Measurements from ENCODE around the gene ZNF155. TPM values are rescaled to one million over a fixed set of nuclear protein-coding genes. Genes with fewer than 3 reads are reported as not detected.
"Not testable (repeated sequence)": the region's sequence is repeated elsewhere in the genome, so short reads cannot be mapped to it uniquely, and the experiment has no call there.

Gene ZNF155
- polyA plus RNA-seq (2012; ENCODE audit: low read depth, missing spikeins): 3.7 TPM

DNA sequence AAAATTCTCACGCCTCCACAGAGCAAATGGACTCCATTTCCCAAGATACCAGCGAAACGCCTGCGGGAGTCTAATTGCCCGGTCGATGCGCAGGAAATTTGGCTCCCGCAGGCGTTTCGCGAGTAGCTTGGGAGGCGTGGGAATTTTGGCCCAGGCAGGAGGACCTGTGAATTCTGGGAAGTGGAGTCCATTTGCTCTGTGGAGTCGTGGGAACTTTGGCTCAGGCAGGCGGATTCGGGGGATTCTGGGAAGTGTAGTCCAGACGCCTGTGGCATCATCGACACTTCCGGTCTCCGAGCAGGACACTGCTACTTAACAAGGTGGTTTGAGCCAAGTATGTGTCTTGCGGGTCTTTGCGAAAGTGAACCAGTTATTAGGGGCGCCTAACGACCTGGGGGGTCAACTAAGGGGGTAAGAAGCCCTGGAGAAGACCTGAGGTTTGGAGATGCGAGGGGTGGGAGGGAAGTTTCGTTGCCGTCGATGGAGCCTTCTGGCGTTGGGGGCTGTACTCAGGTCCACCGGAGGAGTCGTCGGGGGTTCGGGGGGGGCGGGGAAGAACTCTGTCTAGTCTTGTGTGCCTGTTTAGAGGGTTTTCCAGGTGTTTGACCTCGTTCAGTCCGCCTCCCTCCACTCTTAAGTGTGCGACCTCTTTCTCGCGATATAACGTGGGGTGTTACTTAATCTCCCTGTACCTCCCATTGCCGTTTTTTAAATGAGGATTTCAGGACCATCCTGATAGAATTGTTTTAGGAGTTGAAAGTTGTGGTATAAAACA, at the start of gene ZNF155:
Gene ZNF155 (plus strand): TSS at position 277 of the 775 bp plus-strand sequence. CDS start 4,356 bp downstream, outside the sequence.
- peak; percentile 96 for FAIRE-seq
- no peak for DNase-seq (ENCODE audit: insufficient read length, low spot score)
- TF ChIP-seq POLR2A (IDR thresholded peaks at IDR 0.05; ENCODE audit: low read depth, low read length): 0 out of 2 replicates have a peak, but pooled peaks have one; percentile 46
- TF ChIP-seq SPI1 (IDR thresholded peaks at IDR 0.05; ENCODE audit: low read depth, low read length): peak; percentile 52
- no peak for TF ChIP-seq POLR2AphosphoS5 (IDR thresholded peaks at IDR 0.05; ENCODE audit: low read depth, low read length)
- peak; percentile 84 for TF ChIP-seq TAF1 (IDR thresholded peaks at IDR 0.05; ENCODE audit: low read depth, low read length)
- TF ChIP-seq POU2F2 (IDR thresholded peaks at IDR 0.05; ENCODE audit: low read depth, low read length): peak; percentile 19; the same call in 1 of the 2 replicates
- no peak for TF ChIP-seq PAX5 (IDR thresholded peaks at IDR 0.05; ENCODE audit: insufficient read depth, low read length, severe bottlenecking)

DNA sequence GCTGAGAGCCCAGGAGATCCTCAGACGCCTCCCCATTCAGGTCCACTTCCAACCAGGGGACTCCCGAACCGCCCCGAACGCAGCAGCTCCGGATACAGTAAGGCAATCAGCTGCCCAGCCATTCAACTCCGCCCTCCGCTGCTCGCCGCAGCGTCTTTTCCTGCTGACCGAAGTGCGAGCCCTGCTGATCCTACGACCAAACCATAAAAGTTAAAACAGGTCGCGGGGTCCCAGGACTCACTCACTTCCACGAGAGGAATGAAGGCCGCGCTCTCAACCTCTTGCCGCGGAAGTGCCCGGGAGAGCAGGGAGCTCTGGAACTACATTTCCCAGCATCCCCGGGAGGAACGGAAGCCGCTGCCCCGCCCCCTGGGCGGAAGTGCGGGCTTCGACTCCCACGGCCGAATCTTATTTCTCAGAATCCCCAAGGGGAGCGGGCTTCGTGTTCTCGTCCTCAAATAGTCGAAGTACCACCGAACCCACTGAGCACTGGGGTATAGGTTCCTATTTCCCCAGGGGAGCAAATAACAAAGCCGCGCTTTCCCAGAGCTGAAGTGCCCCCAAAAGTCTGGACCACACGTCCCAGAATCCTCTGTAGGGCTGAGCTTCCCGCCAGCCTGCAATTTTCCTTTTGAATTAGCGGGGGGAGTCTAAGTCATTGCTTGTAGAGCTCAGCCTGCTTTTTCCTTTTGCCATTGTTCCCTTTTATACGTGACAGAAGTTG, 48.8 kb upstream of the ZNF155 start, which contains the start of gene ZNF45:
Gene ZNF45 (minus strand): TSS at position 298 of the 724 bp plus-strand sequence. CDS start 13,097 bp downstream, outside the sequence.
- DNase-seq (ENCODE audit: insufficient read length, low spot score): peak; percentile 74
- peak; percentile 96 for FAIRE-seq
- TF ChIP-seq POU2F2 (IDR thresholded peaks at IDR 0.05; ENCODE audit: low read depth, low read length) (no peak), POLR2AphosphoS5 (IDR thresholded peaks at IDR 0.05; ENCODE audit: low read depth, low read length) (peak; percentile 51), PAX5 (IDR thresholded peaks at IDR 0.05; ENCODE audit: insufficient read depth, low read length, severe bottlenecking) (no peak), POLR2A (IDR thresholded peaks at IDR 0.05; ENCODE audit: low read depth, low read length) (peak; percentile 63; the same call in 1 of the 2 replicates), TAF1 (IDR thresholded peaks at IDR 0.05; ENCODE audit: low read depth, low read length) (peak; percentile 47; the same call in 1 of the 2 replicates), SPI1 (IDR thresholded peaks at IDR 0.05; ENCODE audit: low read depth, low read length) (peak; percentile 83)

DNA sequence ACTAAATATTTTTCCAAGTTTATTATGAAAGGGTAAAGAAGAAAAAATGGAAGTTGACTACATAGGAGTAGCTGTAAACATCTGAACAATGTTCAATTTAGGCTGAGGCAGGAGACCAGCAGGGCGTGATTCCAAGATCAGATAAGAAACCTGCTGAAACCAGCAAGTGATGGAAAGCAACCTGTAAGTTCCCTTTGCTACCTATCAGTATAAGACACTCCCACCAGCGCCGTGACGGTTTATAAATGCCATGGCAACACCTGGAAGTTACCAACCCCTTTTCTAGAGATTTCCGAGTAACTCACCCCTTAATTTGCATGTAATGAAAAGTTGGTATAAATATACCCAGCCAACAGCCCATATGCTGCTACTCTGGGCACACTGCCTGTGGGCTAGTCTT, 47.8 kb upstream of the ZNF155 start:
- TF ChIP-seq POLR2AphosphoS5 (IDR thresholded peaks at IDR 0.05; ENCODE audit: low read depth, low read length) (no peak), SPI1 (IDR thresholded peaks at IDR 0.05; ENCODE audit: low read depth, low read length) (no peak), PAX5 (IDR thresholded peaks at IDR 0.05; ENCODE audit: insufficient read depth, low read length, severe bottlenecking) (no peak), POU2F2 (IDR thresholded peaks at IDR 0.05; ENCODE audit: low read depth, low read length) (no peak), POLR2A (IDR thresholded peaks at IDR 0.05; ENCODE audit: low read depth, low read length) (no peak), TAF1 (IDR thresholded peaks at IDR 0.05; ENCODE audit: low read depth, low read length) (no peak)
- no peak for FAIRE-seq
- no peak for DNase-seq (ENCODE audit: insufficient read length, low spot score)

DNA sequence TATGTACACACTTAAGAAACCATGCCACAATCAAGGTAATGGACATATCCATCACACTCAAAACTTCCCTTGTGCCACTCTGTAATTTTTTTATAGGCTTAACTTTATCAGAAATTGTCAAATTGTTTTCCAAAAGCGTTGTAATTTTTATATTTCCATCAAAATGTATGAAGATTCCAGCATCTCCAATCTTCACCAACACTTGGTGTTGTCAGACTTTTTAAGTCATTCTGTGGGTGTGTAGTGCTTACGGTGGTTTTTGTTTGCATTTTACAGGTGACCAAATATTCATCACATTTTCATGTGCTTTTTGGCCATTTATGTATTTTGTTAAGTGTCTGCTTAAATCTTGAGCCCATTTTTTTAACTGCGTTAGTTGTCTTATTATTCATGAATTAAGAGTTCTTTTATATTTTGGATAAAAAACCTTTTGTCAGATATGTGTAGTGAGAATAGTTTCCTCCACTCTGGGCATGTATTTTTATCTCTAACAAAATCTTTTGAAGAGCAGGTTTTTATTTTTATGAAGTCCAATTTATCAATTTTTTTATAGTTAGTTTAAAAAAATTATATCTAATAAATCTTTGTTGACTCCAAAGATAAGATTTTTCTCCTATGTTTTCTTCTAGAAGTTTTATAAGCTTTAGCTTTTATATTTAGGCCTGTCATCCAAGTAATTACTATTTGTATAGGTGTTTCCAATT, 44.3 kb upstream of the ZNF155 start:
- TF ChIP-seq POU2F2 (IDR thresholded peaks at IDR 0.05; ENCODE audit: low read depth, low read length) (no peak), PAX5 (IDR thresholded peaks at IDR 0.05; ENCODE audit: insufficient read depth, low read length, severe bottlenecking) (no peak), POLR2A (IDR thresholded peaks at IDR 0.05; ENCODE audit: low read depth, low read length) (no peak), SPI1 (IDR thresholded peaks at IDR 0.05; ENCODE audit: low read depth, low read length) (no peak)
- no peak for FAIRE-seq
- no peak for DNase-seq (ENCODE audit: insufficient read length, low spot score)

DNA sequence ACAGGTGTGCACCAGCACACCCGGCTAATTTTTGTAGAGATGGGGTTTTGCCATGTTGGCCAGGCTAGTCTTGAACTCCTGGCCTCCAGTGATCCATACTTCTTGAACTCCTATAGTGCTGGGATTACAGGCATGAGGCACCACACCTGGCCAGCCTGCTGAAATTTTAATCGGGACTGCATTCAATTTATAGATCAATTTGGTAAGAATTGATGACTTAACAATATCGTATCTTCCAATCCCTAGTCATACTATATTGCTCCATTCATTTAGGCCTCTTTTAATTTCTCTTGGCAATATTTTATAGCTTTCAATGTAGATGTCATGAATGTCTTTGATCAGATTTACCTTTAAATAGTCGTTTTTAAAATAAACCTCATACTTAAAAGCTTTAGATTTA, 43.3 kb upstream of the ZNF155 start:
- FAIRE-seq (no peak), DNase-seq (ENCODE audit: insufficient read length, low spot score) (no peak)
- TF ChIP-seq POU2F2 (IDR thresholded peaks at IDR 0.05; ENCODE audit: low read depth, low read length) (no peak), TAF1 (IDR thresholded peaks at IDR 0.05; ENCODE audit: low read depth, low read length) (no peak), POLR2A (IDR thresholded peaks at IDR 0.05; ENCODE audit: low read depth, low read length) (no peak), POLR2AphosphoS5 (IDR thresholded peaks at IDR 0.05; ENCODE audit: low read depth, low read length) (no peak), PAX5 (IDR thresholded peaks at IDR 0.05; ENCODE audit: insufficient read depth, low read length, severe bottlenecking) (no peak), SPI1 (IDR thresholded peaks at IDR 0.05; ENCODE audit: low read depth, low read length) (no peak)

DNA sequence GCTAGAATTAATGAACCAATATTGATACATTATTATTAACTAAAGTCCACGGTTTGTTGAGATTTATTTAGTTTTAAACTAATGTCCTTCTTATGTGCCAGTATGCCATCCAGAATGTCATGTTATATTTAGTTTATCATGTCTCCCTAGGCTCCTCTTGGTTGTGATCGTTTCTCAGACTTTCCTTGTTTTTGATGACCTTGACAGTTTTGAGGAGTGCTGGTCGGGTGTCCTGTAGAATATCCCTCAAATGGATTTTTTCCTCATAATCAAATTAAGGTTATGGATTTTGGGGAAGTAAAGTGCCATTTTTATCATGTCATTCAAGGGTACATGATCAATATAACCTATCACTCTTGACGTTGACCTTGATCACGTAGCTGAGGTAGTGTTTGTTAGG, 42.8 kb upstream of the ZNF155 start:
- no peak for TF ChIP-seq POLR2A (IDR thresholded peaks at IDR 0.05; ENCODE audit: low read depth, low read length)
- no peak for TF ChIP-seq SPI1 (IDR thresholded peaks at IDR 0.05; ENCODE audit: low read depth, low read length)
- no peak for TF ChIP-seq TAF1 (IDR thresholded peaks at IDR 0.05; ENCODE audit: low read depth, low read length)
- no peak for TF ChIP-seq POU2F2 (IDR thresholded peaks at IDR 0.05; ENCODE audit: low read depth, low read length)
- TF ChIP-seq PAX5 (IDR thresholded peaks at IDR 0.05; ENCODE audit: insufficient read depth, low read length, severe bottlenecking): no peak
- no peak for TF ChIP-seq POLR2AphosphoS5 (IDR thresholded peaks at IDR 0.05; ENCODE audit: low read depth, low read length)
- DNase-seq (ENCODE audit: insufficient read length, low spot score) (no peak), FAIRE-seq (no peak)

DNA sequence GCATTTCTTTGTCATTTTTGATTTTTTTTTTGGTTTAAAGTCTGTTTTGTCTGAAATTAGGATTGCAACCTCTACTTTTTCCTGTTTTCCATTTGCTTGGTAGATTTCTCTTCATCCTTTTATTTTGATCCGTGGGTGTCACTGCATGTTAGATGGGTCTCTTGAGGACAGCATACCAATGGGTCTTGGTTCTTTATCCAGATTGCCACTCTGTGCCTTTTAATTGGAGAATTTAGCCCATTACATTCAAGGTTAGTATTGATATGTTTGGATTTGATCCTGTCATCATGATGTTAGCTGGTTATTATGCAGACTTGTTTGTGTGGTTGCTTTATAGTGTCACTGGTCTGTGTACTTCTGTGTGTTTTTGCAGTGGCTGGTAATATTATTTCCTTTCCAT, 36.6 kb upstream of the ZNF155 start:
- not testable (repeated sequence) for DNase-seq (ENCODE audit: insufficient read length, low spot score); FAIRE-seq

DNA sequence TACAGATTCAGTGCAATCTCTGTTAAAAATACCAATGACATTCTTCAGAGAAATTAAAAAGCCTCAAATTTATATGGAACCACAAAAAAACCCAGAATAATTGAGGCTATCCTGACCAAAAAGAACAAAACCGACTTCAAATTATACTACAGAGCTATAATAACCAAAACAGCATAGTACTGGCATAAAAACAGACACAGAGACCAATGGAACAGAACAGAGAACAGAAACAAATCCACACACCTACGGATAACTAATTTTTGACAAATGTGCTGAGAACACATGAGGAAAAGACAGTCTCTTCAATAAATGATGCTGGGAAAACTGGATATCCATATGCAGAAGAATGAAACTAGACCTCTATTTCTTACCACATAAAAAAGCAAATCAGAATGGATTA, 34.2 kb upstream of the ZNF155 start:
- DNase-seq (ENCODE audit: insufficient read length, low spot score); FAIRE-seq: not testable (repeated sequence)

DNA sequence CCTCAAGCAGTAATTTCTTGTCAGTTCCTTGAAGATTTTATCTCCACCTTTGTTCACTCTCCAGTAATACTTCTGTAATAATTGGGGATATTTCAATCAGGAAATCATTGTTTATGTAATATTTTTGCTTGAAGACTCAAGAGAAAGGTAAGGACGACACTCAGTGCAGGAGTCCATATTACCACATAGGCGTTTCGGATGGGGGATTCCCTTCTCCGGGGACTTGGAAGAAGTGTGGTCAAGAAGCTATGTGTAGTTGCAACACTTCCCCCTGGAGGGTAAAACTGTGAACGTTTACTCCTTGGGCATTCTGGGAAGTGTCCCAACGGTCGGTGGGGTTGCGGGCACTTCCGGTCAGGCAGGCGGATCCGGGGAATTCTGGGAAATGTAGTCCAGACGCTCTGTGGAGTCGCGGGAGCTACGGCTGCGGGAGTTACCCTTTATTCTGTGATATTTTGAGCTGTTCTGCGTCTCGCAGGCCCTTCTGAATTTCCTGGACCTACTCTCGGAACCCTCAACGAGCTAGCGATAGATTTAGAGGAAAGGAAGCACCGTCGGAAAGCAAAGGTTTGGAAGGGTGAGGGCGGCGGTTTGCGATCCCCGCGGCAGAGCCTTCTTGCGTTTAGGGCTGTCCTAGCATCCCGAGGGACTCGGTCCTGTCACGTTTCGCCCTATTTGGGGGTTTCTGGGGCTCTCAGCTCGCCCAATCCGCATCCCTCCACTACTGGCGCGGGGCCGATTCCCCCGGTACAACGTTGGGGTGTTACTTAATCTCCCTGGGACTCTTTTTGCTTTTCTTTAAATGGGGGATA, 32.9 kb upstream of the ZNF155 start, which contains the start of gene ZNF221:
Gene ZNF221 (plus strand): TSS at position 395 of the 812 bp plus-strand sequence. CDS start 11,499 bp downstream, outside the sequence.
- DNase-seq (ENCODE audit: insufficient read length, low spot score) (peak; percentile 65), FAIRE-seq (peak; percentile 96)
- TF ChIP-seq POU2F2 (IDR thresholded peaks at IDR 0.05; ENCODE audit: low read depth, low read length) (peak; percentile 57; the same call in 1 of the 2 replicates), PAX5 (IDR thresholded peaks at IDR 0.05; ENCODE audit: insufficient read depth, low read length, severe bottlenecking) (no peak), POLR2AphosphoS5 (IDR thresholded peaks at IDR 0.05; ENCODE audit: low read depth, low read length) (no peak), TAF1 (IDR thresholded peaks at IDR 0.05; ENCODE audit: low read depth, low read length) (peak; percentile 58; the same call in 1 of the 2 replicates), POLR2A (IDR thresholded peaks at IDR 0.05; ENCODE audit: low read depth, low read length) (0 out of 2 replicates have a peak, but pooled peaks have one; percentile 17), SPI1 (IDR thresholded peaks at IDR 0.05; ENCODE audit: low read depth, low read length) (peak; percentile 50)
